Stimulated activated memory B cell treated with anti-CD40 and anti-IgM and Interleukin-4, amounts not matched to agents 10 μg/mL and 1 μg/mL and 100 μg/mL, for 72 hours (primary cell): Measurements from ENCODE around the gene GLP1R.

ENCODE experiments used
- ATAC-seq: fragments of 150-1000 bp; cut with Tn5 transposase; 2 replicates; pipeline ENCODE4 v1.10.0; 2021
- H3K27ac Mint-ChIP-seq: one replicate; pipeline ENCODE4 v1.8.0; 2022; ENCODE audit warnings: mild to moderate bottlenecking, mixed read lengths
- H3K27me3 Mint-ChIP-seq: one replicate; pipeline ENCODE4 v1.8.0; 2022; ENCODE audit warnings: mixed read lengths
- H3K36me3 Mint-ChIP-seq: one replicate; pipeline ENCODE4 v1.8.0; 2022; ENCODE audit warnings: mixed read lengths
- H3K4me1 Mint-ChIP-seq: one replicate; pipeline ENCODE4 v1.8.0; 2022; ENCODE audit warnings: mixed read lengths
- H3K4me3 Mint-ChIP-seq: one replicate; pipeline ENCODE4 v1.8.0; 2022; ENCODE audit warnings: mild to moderate bottlenecking, moderate library complexity, mixed read lengths
- H3K9me3 Mint-ChIP-seq: one replicate; pipeline ENCODE4 v1.8.0; 2022; ENCODE audit warnings: mixed read lengths

GLP1R gene

DNA sequence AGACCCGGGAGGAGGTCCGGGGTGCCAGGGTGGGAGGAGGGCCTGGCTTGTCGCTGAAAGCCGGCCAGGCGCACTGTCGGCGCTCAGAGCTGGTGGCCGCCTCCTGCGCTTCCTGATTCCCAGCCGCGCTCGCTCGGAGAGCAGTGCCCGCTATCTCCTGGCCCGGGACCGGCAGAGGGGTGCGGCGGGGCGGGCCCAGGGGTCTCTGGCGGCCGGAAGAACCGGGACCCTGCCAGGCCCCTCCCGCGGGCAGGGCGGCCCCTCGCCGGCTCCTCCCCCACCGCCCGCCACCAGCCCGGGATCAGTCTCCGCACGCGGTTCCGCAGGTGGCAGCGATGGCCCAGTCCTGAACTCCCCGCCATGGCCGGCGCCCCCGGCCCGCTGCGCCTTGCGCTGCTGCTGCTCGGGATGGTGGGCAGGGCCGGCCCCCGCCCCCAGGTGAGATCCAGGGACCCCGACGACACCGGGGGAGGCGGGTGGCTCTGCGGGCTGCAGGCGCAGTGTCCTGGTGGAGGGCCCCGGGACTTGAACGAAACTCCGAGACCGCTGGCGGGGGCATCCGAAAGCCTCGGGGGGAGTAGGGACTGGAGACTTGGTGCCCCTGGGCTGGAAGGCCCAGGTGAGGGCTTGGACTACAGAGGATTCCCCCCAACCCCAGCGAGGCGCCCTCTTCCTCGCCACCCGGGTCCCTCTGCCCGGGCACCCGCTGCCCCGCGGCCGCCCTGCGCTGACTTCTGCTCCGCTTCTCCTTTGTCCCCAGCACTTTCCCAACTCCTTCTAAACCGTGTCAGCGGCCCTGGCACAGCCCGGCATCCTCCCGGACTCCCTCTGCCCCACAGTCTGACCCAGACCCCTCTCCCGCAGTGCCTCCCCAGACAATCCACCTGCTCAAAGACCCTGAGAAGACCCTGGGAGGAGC is at the start of gene GLP1R:
Gene GLP1R, plus strand, starts transcription at position 301 of the 919 bp plus-strand sequence. Its CDS starts 60 bp downstream, at position 361.
- H3K36me3 Mint-ChIP-seq: no peaks in the 10 kb centered on the region
- ATAC-seq: peak; percentile 32
- H3K27me3 Mint-ChIP-seq: peaks cover 68% of the 10 kb centered on the region
- H3K4me1 Mint-ChIP-seq: peaks cover 7% of the 10 kb centered on the region
- H3K4me3 Mint-ChIP-seq: peak within 1 kb of the TSS; percentile 58
- no peak within 1 kb of the TSS for H3K27ac Mint-ChIP-seq
- H3K9me3 Mint-ChIP-seq: no peaks in the 10 kb centered on the region

DNA sequence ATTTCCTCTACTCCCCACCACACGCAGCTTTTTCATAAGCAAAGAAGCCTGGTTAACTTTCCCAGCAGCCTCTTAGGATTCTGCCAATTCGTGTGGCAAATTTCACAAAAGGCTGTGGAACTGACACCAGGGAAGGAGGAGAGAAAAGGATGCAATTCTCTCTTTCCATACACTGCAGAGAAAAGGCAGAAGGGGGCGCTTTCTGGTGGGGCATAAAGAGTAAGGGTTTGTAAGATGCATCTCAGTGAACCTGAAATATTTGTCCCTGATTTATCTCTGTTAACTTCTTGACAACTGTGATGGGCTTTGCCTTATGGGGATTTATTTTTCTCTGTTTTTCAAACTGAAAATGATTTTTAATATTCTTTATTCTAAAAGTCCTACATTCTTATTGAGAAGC is 45.5 kb upstream of the GLP1R start:
- Mint-ChIP-seq H3K9me3 (no peaks in the 10 kb centered on the region), H3K27ac (no peak overlapping the region), H3K4me1 (no peaks in the 10 kb centered on the region), H3K36me3 (no peaks in the 10 kb centered on the region), H3K4me3 (no peak overlapping the region), H3K27me3 (peaks cover 27% of the 10 kb centered on the region)
- ATAC-seq: no peak

DNA sequence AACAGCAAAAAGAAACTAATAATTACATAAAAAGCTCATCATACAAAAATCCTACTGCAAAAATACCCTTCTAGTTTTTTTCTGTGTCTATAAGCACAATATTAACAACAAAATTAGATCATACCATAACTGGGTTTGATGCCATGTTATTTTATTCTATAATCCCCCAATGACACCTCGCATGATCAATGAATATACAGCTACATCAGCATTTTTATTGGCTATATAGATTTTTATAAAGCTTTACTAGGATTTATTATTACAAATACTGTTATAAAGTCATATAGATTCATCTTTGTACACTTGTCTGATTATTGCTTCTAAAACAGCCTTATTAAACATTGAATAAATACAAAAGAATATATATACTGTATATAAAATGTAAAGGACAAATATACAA is 45.1 kb upstream of the GLP1R start:
- no peaks in the 10 kb centered on the region for H3K36me3 Mint-ChIP-seq
- H3K4me3 Mint-ChIP-seq: no peak overlapping the region
- no peaks in the 10 kb centered on the region for H3K9me3 Mint-ChIP-seq
- ATAC-seq: no peak
- H3K27ac Mint-ChIP-seq: no peak overlapping the region
- H3K4me1 Mint-ChIP-seq: no peaks in the 10 kb centered on the region
- peaks cover 32% of the 10 kb centered on the region for H3K27me3 Mint-ChIP-seq

DNA sequence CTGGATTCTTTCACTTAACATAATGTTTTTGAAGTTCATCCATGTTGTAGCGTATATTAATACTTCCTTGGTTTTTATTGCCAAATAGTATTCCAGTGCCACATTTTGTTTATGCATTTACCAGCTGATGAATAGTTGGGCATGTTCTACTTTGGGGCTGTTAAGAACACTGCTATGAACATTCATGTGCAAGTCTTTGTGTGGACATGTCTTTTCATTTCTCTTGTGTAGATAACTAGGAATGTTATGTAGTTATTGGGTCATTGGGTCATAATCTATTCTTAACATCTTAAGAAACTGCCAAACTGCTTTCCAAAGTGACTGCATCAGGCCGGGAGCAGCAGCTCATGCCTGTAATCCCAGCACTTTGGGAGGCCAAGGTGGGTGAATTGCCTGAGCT is 43.8 kb upstream of the GLP1R start:
- Mint-ChIP-seq H3K4me3 (no peak overlapping the region), H3K9me3 (no peaks in the 10 kb centered on the region), H3K36me3 (no peaks in the 10 kb centered on the region), H3K27ac (no peak overlapping the region), H3K27me3 (peaks cover 41% of the 10 kb centered on the region), H3K4me1 (no peaks in the 10 kb centered on the region)
- ATAC-seq: no peak

DNA sequence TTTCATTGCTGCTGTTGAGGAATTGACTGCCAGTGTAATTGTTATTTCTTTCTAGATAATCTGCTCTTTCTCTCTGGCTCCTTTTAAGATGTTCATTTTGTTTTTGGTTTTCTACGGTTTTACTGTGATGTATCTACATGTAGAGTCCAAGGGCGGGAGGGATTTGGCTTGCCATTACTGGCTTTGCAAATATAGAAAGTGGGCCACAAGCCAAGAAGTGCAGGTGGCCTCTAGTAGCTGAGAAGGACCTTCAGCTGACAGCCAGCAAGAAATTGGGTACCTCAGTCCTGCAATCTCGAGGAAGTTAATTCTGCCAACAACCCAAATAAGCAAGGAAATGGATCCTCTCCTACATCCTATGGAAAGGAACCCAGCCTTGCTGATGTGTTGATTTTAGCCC is 42.8 kb upstream of the GLP1R start:
- Mint-ChIP-seq H3K4me1 (no peaks in the 10 kb centered on the region), H3K27ac (no peak overlapping the region), H3K27me3 (peaks cover 32% of the 10 kb centered on the region), H3K9me3 (no peaks in the 10 kb centered on the region), H3K4me3 (no peak overlapping the region), H3K36me3 (no peaks in the 10 kb centered on the region)
- no peak for ATAC-seq

DNA sequence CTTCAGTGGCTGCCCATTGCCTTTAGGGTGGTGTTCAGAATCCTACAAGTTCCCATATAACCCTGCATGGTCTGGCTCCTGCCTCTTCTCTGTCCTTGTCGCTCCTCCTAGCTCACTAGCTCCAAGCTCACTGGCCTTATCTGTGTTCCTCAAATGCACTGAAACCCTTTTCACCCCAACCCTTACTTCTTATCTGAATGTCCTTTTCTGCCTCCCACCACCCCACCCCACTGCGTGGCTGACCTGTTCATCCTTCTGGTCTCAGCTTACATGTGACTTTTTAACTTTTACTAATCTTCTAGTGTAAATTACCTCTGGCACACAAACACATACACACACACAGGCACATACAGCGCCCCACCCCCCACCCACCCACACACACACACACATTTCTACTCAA is 41.0 kb upstream of the GLP1R start:
- Mint-ChIP-seq H3K4me3 (no peak overlapping the region), H3K9me3 (no peaks in the 10 kb centered on the region), H3K36me3 (no peaks in the 10 kb centered on the region), H3K27ac (no peak overlapping the region), H3K27me3 (peaks cover 20% of the 10 kb centered on the region), H3K4me1 (no peaks in the 10 kb centered on the region)
- ATAC-seq: no peak

DNA sequence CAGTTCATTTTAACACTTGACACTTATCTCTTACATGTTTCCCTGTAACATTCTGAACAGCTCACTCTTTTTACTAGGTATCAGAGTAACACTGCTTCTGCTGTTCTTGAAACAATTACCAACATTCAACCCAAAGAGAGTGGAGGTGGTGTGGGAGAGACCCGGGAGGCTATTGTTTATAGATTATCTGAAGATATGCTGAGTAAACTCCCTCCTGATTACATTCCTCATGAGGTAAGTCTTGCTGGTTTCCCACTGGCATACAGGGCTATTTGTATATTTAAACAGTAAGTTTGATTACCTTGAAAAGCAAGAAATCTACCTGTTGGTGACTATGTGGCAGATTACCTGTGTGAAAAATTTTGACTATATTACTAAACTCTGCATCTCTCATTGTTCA is 39.8 kb upstream of the GLP1R start:
- Mint-ChIP-seq H3K4me1 (no peaks in the 10 kb centered on the region), H3K36me3 (no peaks in the 10 kb centered on the region), H3K4me3 (no peak overlapping the region), H3K9me3 (no peaks in the 10 kb centered on the region), H3K27me3 (peaks cover 20% of the 10 kb centered on the region), H3K27ac (no peak overlapping the region)
- ATAC-seq: no peak

DNA sequence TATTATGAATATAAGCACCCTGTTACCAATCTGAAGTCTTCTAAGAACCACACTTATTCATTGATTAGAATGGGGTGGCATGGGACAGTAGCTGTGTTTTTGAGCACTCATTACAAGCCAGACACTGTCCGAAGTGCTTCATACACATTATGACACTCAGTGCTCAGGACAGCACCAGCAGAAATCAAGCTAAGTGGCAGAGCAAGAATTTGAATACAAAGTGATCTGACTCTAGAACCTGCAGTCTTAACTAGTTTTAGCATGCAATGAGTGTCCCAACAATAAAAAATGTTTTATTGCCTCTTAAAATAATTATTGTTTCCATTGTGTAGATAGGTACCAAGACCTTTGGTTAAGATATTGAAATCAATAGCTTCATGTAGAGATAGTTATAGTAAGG is 39.1 kb upstream of the GLP1R start:
- Mint-ChIP-seq H3K27ac (no peak overlapping the region), H3K36me3 (no peaks in the 10 kb centered on the region), H3K9me3 (no peaks in the 10 kb centered on the region), H3K4me1 (no peaks in the 10 kb centered on the region), H3K4me3 (no peak overlapping the region), H3K27me3 (peaks cover 23% of the 10 kb centered on the region)
- ATAC-seq: no peak

DNA sequence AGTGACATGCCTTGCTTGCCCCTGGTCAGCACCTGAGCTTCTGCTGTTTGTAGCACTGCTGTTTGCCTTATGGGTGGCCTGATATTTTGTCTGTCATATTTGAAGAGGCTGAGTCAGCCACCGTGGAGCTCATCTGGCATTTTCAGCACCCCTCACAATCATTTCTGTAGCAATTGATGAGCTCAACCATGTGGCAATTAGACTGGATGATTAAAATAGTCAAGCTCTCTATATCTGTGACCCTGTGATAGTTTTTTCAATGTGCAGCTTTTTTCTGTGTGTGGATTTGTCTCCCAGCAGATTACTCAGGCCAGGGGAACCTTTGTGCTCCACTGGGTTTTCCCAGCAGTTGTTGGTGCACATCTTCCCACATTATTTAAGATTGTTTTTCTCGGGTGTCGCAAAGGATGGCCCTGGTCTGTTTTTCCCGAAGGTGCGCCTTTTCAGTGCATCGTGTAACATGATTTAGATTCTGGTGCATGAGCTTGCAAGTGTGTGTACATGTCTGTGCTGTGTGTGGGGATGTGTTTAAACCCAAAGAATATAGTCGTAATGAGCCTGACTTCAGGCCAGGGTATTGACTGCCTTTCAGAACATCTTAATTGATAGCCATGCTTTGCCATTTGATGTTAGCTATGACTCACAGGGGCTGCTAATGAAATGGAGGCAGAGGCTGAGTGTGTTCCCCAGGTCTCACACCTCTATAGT is 31.6 kb upstream of the GLP1R start:
- H3K9me3 Mint-ChIP-seq: peaks cover 8% of the 10 kb centered on the region
- H3K27ac Mint-ChIP-seq: no peak overlapping the region
- H3K27me3 Mint-ChIP-seq: peaks cover 10% of the 10 kb centered on the region
- no peaks in the 10 kb centered on the region for H3K4me1 Mint-ChIP-seq
- no peak for ATAC-seq
- H3K36me3 Mint-ChIP-seq: no peaks in the 10 kb centered on the region
- no peak overlapping the region for H3K4me3 Mint-ChIP-seq

DNA sequence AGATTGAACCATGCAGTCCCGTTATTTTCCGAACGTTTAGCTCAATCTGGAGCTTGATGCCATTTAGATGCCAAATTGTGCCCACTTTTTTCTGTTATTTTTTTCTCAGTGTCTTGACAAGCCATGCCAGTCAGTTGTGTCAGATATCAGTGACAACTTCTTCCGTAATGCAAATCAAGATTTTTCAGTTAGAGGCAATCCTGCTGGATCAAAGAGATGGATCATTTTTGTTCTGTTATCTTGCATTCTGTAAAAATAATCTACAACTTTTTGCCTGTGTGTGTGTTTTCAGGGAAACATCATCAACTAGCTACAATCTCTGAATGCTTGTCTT is 31.1 kb upstream of the GLP1R start:
- Mint-ChIP-seq H3K4me1 (no peaks in the 10 kb centered on the region), H3K27ac (no peak overlapping the region), H3K36me3 (no peaks in the 10 kb centered on the region), H3K9me3 (peaks cover 8% of the 10 kb centered on the region), H3K4me3 (no peak overlapping the region), H3K27me3 (peaks cover 10% of the 10 kb centered on the region)
- ATAC-seq: no peak

DNA sequence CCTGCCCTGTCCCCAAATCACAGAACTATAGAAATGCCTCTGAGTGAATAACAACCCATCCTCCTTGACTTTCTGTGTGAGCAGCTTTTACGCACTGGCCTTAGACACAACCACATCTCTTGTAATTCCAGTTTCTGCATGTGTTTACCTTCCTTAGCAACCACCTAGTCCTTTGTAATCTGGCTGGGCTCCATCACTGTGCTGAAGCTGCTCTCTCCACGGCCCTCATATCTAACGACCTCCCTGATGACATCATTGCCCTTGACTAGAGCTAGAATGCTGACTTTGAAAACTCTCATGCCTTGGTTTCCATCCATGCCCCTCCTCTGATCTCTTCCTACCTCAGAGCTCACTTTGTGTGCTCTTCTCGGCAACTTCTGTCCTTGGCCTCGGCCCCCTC is 30.5 kb upstream of the GLP1R start:
- peaks cover 8% of the 10 kb centered on the region for H3K9me3 Mint-ChIP-seq
- no peak overlapping the region for H3K27ac Mint-ChIP-seq
- no peak overlapping the region for H3K4me3 Mint-ChIP-seq
- peaks cover 10% of the 10 kb centered on the region for H3K27me3 Mint-ChIP-seq
- ATAC-seq: no peak
- H3K36me3 Mint-ChIP-seq: no peaks in the 10 kb centered on the region
- H3K4me1 Mint-ChIP-seq: no peaks in the 10 kb centered on the region

DNA sequence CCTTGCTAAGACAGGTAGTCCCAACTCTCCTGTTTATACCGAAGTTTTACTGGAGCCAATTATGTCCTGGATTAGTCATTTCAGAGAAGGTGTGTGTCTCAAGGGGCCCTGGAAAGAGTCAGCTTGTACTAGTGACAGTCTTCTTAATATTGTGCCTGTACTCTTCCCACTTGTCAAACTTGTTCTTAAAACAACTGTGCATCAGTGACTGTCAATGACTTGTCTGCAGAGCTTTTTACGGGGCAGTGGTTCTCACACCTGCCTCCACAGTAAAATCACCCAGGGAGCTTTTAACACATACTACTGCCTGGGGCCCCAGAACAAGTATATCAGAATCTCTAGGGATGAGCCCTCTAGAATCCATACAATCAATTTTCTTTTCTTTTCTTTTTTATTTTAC is 28.4 kb upstream of the GLP1R start:
- peaks cover under 1% of the 10 kb centered on the region for H3K27me3 Mint-ChIP-seq
- H3K4me3 Mint-ChIP-seq: no peak overlapping the region
- ATAC-seq: no peak
- H3K4me1 Mint-ChIP-seq: no peaks in the 10 kb centered on the region
- peaks cover 5% of the 10 kb centered on the region for H3K9me3 Mint-ChIP-seq
- H3K27ac Mint-ChIP-seq: no peak overlapping the region
- no peaks in the 10 kb centered on the region for H3K36me3 Mint-ChIP-seq

DNA sequence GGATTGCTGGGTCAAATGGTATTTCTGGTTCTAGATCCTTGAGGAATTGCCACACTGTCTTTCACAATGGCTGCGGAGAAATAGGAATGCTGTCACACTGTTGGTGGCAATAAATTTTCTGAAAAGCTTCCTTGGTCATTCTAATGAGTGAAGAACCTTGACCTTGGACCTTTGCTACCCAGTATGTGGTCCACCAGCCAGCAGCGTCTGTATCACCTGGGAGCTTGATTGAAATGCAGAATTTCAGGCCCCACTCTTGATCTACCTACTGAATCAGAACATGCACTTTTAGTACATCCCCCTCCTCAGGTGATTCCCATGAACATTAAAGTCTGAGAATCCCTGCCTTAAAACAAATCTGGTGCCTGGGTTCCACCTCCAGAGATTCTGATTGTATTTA is 27.5 kb upstream of the GLP1R start:
- no peaks in the 10 kb centered on the region for H3K9me3 Mint-ChIP-seq
- no peaks in the 10 kb centered on the region for H3K36me3 Mint-ChIP-seq
- no peak for ATAC-seq
- H3K4me1 Mint-ChIP-seq: no peaks in the 10 kb centered on the region
- H3K27ac Mint-ChIP-seq: no peak overlapping the region
- no peak overlapping the region for H3K4me3 Mint-ChIP-seq
- no peaks in the 10 kb centered on the region for H3K27me3 Mint-ChIP-seq

DNA sequence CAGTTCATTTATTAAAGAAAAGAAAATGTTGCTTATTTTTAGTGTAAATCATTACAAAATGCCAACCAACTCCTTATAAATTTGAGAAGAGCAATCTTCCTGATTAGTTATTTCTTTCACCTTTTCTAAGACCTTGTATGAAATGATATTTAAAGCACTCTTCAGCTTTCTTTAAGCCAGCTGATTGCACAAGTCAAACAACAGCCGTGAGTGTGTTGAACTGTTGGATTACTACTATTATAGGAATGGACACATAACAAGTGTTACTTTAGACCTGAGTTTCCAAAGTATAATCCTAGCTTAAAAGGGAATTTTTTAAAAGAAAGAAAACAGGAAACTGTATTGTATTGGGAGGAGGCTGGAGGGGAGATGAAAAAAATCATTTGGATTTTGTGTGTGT is 26.8 kb upstream of the GLP1R start:
- Mint-ChIP-seq H3K27ac (no peak overlapping the region), H3K4me3 (no peak overlapping the region), H3K4me1 (no peaks in the 10 kb centered on the region), H3K36me3 (no peaks in the 10 kb centered on the region), H3K27me3 (no peaks in the 10 kb centered on the region), H3K9me3 (no peaks in the 10 kb centered on the region)
- ATAC-seq: no peak

DNA sequence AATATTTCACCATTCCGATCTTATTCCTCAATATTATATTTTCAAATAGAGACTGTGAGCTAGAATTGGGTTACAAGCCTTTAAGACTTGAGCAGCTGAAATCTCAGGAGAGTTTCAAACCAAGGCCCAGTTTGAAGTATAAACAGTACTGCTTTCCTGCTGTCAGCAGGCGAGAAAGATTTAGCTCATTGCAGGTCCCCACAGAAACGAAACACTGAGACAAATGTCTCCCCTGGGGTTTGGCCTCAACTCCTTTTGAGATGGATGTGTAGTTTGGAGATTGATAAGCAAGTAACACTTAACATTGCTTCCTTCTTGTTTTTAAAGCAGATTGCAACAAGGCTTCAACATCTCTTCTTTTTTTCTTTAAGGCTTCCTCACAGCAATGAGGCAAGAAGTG is 22.4 kb upstream of the GLP1R start:
- peaks cover 23% of the 10 kb centered on the region for H3K27me3 Mint-ChIP-seq

More for the DNA sequence above, 22.4 kb upstream of the GLP1R start:
- Mint-ChIP-seq H3K4me1 (no peaks in the 10 kb centered on the region), H3K36me3 (no peaks in the 10 kb centered on the region), H3K27ac (no peak overlapping the region), H3K4me3 (no peak overlapping the region), H3K9me3 (no peaks in the 10 kb centered on the region)
- no peak for ATAC-seq
